ENCODE results near the gene RHCE.

- TF ChIP-seq POLR2AphosphoS5 (IDR thresholded peaks at IDR 0.05; ENCODE audit: low read depth, low read length) (no peak), REST (IDR thresholded peaks at IDR 0.05; ENCODE audit: insufficient read depth in 1 of 2, low read depth in 2 of 2, low read length in 2 of 2) (no peak), FOXP2 (optimal IDR thresholded peaks at IDR 0.05; ENCODE audit: borderline replicate concordance, extremely low read depth, extremely low read length, insufficient read depth) (no peak), TAF1 (IDR thresholded peaks at IDR 0.05; ENCODE audit: borderline replicate concordance, insufficient read depth, low read length) (no peak), SIN3A (IDR thresholded peaks at IDR 0.05; ENCODE audit: borderline replicate concordance, insufficient read depth, low read length) (no peak)
Observed at GRCh38 chr1:25369241-25369640, 51.4 kb downstream of the RHCE start.

Data from PFSK-1 (cell line).